Limb (tissue), 2 donors: ENCODE measurements around the gene MICA.
"Not testable (repeated sequence)": the region's sequence is repeated elsewhere in the genome, so short reads cannot be mapped to it uniquely, and the experiment has no call there.

ENCODE experiments used
- DNase-seq, 2 donors: peaks; one replicate each; pipeline ENCODE4 v3.0.0-alpha.2; 2016; ENCODE audit errors: extremely low spot score in 2 of 2

The MICA gene

DNA sequence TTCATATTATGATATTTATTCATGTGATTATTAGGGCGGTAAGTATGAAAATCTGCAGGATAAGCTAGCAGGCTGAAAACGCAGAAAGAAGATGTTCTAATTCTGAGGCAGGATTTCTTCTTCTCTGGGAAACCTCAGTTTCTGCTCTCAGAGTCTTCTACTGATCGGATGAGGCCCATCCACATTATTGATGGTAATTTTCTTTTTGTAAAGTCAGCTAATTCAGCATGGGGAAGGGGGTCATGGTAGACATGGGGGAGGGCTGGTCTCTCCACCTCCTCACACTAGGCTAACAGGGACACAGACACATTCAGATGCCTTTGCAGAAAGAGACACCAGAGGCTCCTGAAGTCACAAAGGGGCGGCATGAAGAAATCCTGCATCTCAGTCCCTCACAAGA is 21.7 kb upstream of the MICA start:
- DNase-seq = no peak

DNA sequence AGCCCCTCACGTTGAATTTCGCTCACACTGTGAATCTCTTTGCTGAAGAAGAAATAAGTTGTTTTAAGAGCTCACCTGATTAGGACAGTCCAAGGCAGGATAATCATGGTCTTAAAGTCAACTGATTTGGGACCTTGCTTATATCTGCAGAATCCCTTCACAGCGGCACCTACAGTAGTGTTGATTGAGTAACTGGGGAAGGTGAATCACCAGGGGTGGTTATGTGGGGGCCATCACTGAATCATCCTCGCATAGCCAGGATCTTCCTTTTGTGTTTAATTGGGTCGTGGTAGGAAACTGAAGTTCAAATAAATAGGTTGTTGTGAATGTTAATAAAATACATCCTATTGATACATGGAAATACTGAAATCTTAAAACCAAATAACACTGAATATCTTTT is 20.2 kb upstream of the MICA start:
- DNase-seq = no peak

DNA sequence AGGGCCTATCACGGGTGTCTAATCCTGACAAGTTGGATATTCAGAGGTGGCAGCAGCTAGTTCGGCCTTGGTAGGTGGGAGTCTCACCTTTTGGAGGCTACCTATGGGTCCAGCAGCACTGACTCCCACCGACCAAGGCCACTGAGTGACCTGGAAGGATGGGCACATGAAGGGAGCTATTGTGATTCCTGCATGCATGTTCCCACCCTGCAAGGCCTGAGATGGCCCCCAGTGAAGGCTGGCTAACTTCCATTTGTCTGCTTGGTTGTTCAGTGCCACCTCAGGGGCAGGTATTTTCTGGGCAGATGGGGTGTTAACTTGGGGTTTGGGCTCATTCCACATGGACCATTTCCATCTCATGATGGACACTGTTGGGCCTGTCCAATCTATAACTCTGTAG is 18.4 kb upstream of the MICA start:
- DNase-seq = no peak

DNA sequence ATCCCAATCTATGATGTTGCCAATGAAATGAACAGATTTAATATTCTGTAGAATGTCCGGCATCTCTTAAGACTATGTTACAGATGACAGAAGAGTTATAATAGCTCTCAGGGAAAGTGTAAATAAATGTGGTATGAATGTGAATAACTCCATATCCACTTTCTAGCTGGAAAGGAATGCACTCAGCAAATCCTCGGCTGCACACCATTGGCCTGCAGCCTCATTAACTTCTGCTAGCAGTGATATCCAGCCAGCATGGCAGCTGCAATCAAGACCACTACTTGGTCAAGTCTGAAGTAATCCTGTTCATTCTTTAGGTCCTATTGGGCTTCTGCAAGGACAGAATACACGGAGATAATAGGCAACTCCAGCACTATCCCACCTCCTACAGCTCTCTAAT is 17.3 kb upstream of the MICA start:
- DNase-seq = no peak

DNA sequence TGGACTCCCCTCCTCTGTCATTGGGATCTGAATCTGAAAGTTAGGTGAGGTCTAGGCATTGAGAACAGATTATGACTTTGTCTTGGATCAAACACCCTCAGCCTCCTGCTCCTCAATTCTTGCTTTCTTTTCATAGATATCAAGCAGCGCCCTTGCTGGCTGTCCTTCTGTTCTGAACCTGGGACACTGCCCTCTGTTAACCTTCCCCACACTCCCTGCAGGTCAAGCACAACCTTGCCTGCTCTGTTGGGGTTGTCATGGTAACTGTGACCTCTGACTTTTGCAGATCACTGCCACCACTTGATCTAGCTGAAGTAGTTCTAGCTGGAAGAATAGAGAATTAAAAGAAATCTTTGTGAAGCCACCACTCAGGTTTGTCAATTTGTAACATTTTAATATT is 16.4 kb upstream of the MICA start:
- no peak for DNase-seq

DNA sequence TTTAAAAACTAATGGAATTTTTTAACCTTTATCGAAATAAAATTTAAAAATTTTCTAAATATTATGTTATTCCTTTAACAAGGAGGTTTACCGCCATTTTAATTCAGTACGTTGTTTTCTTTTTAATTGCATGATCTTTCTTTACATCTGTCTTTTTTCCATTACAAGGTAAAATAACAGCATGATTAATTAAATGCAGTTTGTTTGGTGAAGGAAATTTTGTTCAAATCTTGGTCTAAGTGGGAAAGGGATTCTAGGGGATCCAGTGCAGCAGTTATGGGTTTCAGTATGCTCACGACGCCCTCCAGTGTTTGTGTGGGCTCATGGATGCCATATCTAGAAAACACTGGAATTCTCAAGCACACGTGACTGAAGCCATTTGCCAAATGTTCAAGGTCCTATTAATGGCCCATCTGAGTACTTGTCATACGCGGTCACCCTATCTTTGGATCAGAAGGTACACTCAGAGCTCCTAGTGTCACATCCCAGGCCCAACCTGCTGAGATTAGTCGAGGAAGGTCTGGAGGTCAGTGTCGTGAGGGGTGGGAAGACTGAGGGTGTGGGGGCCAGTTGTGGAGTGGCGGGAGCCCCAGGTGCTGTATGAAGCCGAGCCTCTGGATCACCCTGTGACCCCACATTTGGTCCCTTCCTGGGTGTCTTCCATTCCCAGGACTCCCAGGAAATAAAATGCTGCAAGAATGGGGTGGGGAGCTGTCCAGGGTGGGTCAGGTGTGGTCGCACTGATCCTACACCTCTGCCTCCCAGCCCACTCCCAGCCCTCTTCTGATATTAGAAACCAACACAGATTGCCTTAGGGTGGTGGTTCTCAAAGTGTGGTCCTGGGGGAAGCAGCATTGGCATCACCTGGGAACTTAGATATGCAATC is 14.2 kb upstream of the MICA start:
- not testable (repeated sequence) for DNase-seq

DNA sequence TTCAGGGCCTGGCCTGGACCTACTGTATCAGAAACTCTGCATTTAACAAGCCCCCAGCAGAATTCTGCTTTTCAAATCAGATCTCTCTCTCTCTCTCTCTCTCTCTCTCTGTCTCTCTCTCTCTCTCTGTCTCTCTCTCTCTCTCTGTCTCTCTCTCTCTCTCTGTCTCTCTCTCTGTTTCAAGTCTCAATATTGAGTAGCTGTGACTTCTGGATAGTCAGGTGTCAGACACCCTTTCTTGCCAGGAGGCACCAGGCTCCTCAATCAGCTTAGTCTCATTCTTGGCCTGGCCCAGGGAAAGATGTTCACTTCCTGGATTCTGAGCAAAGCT is 13.6 kb upstream of the MICA start:
- not testable (repeated sequence) for DNase-seq

DNA sequence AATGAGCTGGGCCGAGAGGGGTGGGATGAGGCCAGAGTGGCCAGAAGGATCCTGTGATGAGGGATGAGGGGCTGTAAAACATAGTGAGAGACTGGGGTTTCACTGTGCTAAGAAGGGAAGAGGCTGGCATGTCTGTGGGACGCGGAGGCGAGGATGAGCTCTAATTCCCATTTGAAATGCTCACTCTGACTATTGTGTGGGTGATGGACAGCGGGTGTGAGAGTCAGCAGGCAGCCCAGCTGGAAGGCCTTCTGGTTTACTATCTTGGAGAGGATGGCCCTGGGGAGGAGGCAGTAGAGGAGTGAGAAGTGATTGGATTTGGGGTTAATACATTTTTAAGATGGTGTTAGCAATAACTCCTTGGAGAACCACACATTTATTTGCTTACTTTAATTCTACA is 9.5 kb upstream of the MICA start:
- no peak for DNase-seq

DNA sequence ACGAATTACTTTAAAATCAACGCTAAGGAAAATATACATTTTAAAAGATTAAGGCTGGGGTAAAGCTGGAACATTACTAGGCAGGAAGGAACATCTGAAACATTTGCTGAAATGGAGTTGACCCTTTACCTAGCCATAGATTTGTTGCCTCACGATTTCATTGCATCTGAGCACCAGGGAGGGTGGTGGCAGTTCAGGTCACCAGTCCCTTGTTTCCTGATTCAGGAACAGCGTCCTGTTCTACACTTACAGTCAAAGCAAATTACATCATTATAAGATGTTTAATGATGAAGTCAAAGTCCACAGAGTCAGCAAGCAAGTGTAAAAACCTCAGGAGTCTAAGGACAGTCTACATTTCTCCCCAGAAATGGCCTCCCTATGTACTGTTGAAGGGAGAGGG is 9.0 kb upstream of the MICA start:
- no peak for DNase-seq

DNA sequence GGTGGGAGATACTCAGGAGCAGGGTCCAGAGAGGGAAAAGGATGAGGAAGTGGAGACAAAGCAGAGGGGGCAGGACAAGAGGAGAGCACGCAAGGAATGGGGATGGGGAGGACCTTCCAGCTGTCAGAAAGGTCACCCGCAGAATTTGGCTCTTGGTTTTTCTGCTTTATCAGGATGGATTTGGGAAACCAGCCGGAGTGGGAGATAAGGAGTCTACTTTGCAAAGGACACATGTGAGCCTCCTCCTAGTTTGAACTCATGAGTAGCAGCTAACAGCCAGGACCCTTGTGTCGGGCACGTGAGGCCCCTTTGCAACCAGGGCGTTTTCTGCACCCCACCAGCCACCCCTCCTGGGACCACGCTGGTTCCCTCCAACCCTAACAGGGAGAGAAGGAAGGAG is 7.6 kb upstream of the MICA start:
- no peak for DNase-seq

DNA sequence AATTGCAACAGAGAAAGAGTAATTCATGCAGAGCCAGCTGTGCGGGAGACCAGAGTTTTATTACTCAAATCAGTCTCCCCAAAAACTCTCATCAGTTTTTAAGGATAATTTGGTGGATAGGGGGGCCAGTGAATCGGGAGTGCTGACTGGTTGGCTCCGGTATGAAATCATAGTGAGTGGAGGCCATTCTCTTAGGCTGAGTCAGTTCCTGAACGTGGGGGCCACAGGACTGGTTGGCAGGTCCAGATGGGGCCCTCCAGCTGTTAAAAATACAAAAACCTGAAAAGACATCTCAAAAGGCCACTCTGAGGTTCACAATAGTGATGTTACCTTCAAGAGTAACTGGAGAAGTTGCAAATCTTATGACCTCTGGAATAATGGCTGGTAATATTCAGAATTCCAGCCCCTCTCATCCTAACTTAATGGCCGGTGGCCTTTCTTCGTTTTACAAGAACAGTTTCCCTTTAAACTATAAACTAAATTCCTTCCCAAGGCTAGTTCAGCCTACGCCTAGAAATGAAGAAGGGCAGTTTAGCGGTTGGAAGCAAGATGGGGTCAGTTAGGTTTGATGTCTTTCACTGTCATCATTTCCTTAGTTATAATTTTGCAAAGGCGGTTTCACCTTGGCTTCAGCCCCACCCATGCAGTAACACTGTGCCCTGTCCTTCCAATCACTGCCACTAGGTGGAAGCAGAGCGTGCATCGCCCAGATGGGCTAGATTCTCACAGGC is 6.8 kb upstream of the MICA start:
- DNase-seq = peak; percentile 51 to 86

DNA sequence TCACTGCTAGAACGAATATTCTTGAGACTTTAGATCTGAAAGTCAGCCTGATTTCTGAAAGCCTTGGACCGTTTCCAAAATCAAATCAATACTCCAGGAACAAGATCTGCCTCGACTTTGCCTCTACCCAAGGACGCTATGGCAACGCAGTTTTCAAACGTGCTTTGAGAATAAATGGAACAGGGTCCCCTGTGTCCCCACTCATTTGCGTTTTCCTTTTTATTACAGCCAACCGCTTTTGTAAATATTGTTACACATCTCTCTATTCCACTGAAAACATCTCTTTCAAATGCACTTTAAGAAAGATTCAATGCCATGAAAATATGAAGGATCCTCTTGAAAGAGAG is 6.3 kb upstream of the MICA start:
- not testable (repeated sequence) for DNase-seq

DNA sequence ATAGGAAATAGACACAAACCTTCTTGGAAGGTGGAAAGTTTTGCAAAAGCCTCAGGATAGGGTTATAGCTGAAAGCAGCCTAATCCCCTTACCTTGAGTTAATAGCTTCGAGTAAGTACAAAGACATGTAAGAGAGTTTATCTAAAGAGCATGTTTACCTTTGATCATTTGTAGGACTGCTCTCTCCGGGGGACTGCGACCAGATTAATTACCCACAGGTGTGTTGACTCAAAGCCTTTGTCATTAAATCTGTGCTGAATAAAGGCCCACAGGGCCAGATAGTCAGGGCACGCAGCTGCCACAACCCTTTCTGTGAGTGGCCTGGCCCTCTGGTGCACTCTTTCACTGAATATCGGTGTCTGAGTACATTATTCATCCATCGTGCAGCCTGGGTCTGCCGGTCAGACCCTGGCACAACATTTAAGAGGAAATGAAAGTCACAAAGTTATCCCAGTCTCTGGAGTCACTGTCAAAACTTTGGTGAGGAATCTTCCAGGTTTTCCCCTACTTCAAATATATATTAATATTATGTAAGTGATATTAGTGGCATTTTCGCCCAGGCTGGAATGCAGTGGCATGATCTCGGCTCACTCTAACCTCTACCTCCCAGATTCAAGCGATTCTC is 5.4 kb upstream of the MICA start:
- DNase-seq = no peak

DNA sequence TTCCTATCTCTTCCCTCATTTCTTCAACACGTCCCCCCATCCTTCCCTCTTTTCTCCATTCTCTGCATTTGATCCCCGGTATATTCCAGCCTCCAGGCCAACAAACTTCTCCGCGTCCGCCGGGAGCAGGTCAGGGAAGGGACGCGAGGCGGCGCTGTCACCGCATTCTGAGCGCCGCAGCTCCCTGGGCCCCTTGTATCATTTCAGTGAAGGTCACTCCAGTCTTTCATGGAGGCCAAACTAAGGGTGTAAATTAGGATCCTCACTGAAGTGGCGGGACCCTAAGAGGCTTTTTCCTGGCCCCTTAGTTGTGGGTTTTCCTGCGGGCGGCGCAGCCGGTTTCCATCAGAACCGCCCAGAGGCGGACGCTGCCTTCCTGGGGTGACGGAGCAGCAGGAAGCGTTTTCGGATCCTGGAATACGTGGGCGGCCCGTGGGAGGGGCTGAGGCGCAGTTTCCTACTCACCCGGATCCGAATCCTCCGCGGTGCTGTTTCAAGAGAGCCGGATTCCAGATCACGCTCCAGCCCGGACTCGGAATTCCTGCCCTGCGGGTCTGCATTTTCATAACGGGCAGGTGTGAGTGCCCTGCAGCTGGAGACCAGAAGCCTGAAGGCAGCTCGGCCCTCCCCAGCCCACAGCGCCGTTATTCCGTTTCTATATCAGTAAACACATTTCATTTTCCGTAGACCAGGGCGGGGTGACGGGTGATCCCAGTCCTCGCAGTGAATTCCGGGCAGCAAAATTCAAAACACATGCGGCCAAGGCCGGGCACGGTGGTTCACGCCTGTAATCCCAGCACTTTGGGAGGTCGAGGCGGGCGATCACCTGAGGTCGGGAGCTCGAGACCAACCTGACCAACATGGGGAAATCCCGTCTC is 3.6 kb upstream of the MICA start:
- DNase-seq = peak; percentile 76 to 88

DNA sequence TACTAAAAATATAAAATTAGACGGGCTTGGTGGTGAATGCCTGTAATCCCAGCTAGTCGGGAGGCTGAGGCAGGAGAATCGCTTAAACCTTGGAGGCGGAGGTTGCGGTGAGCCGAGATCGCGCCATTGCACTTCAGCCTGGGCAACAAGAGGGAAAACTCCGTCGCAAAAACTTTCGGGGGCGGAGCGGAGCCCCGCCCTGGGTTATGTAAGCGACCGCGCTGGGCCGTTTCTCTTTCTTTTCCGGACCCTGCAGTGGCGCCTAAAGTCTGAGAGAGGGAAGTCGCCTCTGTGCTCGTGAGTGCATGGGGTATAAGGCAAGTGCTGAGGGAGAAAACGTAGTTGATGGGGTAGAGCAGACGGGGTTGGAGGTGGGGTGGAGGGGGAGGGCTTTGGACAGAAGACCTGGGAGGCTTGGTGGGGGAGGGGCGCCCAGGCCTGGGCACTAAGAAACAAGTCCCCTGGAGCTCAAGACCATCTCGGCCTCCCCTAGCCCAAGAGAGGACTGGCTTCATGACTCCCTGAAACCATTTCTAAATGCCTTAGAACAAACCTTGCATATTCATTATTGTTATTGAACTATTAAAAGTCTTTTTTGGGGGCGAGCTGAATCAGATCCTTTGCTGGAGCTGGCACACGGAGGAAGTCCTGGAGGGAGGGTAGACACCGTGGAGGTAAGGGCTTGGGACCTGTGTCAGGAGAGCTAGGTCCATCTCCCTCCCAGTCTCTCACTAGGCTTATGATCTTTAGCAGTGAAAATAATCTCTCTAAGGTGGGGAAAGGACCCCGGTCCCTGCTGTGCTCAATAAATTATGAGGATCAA is 2.7 kb upstream of the MICA start:
- peak; percentile 5 to 51 for DNase-seq

DNA sequence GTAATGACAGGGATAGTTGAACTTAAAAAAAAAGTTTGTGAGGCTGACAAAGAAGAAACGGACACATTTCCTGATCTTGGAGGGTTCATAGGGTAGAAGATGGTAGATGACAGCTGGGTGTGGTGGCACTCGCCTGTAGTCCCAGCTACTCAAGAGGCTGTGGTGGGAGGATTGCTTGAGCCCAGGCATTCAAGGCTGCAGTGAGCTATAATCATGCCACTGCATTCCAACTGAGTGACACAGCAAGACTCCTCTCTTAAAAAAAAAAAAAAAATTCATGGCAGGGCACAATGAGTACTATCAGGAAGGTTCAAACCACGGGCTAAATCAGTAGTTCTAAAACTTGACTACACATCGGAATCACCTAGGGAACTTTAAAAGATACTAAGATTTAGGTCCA is 2.0 kb upstream of the MICA start:
- no peak for DNase-seq

DNA sequence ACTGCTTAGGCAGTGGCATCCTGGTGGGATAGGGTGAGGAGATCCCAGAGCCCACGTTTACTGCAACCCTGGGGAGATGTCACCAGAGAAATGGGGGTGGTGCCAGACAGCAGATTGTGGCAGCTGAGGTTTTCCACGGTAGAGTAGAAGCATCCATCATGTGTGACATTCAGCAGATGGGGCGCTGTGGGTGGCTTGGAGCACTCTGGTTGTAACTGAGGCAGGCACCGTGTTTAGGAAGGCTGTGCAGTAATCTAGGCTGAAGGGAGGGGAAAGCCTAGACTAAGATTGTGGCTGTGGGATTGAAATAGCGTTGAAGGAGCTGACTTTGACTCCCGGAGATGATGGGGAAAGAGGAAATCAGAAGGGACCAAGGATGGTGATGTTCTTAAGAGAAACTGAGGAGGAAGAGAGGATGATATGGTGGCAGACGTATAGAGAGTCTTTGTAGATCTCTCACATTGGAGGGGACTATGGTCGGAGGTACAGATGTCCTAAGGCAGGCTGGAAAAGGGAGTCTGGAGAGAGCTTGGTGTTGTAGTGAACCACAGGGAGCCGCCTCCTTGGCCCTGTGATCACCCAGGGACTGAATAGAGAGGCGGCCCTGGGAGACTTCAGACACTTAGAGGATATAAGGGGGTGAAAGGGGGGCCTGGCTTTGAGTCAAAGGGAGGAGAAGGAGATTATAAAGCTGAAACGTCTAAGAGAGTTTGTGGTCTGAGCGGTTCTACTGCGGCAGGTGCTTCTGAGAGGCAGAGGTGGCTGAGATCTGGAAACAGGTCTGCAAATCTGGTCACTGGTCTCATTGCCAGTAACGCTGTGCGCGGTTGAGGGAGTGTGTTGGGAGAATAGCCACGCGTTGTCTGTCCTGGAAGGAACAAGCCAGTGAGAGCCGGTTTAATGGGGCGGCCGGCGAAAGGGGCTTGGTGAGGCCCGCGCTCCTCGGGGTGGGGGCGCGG is 792 bp upstream of the MICA start:
- DNase-seq = no peak

DNA sequence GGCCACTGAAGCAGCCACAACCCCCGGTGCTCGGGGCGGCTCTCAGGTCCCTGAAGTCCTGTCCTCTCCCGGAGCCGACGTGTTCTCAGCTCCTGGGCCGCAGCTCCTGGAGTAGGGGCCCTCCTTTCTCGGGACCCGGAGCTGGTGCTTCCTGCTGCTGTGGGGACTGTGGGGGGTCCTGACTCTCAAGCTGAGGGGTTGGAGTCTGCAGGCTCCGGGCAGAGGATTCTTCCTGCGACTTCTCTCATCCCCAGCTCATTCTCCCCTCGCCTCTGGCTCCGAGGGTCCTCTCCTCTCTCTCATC is 618 bp downstream of the MICA start:
- peak in 1 of 2 donors; percentile 42 for DNase-seq

DNA sequence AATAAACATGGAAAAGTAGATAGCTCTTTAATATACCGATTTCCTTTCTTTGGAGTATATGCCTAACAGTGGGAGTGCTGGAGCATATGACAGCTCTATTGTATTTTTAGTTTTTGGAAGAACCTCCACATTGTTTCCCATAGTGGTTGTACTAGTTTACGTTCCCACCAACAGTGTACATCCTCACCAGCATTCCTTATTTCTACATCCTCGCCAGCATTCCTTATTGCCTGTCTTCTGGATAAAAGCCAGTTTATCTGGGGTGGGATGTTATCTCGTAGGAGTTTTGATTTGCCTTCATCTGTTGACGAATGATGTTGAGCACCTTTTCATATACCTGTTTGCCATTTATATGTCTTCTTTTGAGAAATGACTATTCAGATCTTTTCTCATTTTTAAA is 2.6 kb downstream of the MICA start:
- DNase-seq = no peak

DNA sequence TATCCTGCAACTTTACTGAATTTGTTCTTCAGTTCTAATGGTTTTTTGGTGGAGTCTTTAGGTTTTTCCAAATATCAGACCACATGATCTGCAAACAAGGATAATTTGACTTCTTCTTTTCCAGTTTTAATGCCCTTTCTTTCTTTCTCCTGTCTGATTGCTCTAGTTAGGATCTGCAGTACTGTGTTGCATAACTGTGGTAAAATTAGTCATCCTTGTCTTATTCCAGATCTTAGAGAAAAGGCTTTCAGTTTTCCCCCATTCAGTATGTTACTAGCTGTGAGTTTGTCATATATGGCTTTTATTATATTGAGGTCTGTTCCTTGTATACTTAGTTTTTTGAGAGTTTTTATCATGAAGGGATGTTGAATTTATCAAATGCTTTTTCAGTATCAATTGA is 4.3 kb downstream of the MICA start:
- DNase-seq = no peak
